C4-2B (cell line): Measurements from ENCODE around the gene NHP2.

Experiments
- H3K27ac ChIP-seq: fragments of 450-650 bp; 2 replicates; pipeline ENCODE4 v1.5.1; 2017
- ZFX ChIP-seq: fragments of 450-650 bp; IDR thresholded peaks from 2 replicates; pipeline ENCODE4 v1.6.1; 2017
- TF ChIP-seq, protein P1 (sequence below): fragments of 450-650 bp; conservative IDR thresholded peaks from 2 replicates; pipeline ENCODE4 v1.5.1; 2017; ENCODE audit warnings: mild to moderate bottlenecking

Gene NHP2

DNA sequence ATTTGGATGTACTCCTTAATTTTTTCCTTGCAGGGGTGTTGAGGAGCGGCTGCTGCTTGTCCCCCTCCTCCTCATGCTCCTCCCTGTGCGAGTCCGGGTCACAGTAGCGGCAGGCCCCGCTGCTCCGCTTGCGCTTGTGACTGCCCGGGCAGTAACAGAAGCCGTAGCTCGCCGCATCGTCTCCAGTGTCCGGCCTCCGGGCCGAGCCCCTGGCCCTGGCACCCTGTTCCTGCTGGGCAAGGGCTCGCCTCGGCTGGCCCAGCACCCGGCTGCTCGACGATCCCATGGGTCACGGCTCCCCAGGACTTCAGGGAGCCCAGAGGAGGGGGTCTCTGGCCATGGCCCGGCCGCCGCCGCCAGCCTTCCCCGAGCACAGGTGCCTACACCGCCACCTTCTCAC lies 33.3 kb upstream of the NHP2 start, which contains the start of gene GMCL2:
Gene GMCL2 (minus strand): TSS at position 358 of the 400 bp plus-strand sequence. CDS start 72 bp downstream, at position 286.
- TF ChIP-seq, protein P1, sequence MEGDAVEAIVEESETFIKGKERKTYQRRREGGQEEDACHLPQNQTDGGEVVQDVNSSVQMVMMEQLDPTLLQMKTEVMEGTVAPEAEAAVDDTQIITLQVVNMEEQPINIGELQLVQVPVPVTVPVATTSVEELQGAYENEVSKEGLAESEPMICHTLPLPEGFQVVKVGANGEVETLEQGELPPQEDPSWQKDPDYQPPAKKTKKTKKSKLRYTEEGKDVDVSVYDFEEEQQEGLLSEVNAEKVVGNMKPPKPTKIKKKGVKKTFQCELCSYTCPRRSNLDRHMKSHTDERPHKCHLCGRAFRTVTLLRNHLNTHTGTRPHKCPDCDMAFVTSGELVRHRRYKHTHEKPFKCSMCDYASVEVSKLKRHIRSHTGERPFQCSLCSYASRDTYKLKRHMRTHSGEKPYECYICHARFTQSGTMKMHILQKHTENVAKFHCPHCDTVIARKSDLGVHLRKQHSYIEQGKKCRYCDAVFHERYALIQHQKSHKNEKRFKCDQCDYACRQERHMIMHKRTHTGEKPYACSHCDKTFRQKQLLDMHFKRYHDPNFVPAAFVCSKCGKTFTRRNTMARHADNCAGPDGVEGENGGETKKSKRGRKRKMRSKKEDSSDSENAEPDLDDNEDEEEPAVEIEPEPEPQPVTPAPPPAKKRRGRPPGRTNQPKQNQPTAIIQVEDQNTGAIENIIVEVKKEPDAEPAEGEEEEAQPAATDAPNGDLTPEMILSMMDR: no peak
- no peak for TF ChIP-seq ZFX
- no peak within 1 kb of the TSS for H3K27ac ChIP-seq

GRCh38 chr5:178186427-178186826 lies 32.7 kb upstream of the NHP2 start:
- no peak overlapping the region for H3K27ac ChIP-seq

DNA sequence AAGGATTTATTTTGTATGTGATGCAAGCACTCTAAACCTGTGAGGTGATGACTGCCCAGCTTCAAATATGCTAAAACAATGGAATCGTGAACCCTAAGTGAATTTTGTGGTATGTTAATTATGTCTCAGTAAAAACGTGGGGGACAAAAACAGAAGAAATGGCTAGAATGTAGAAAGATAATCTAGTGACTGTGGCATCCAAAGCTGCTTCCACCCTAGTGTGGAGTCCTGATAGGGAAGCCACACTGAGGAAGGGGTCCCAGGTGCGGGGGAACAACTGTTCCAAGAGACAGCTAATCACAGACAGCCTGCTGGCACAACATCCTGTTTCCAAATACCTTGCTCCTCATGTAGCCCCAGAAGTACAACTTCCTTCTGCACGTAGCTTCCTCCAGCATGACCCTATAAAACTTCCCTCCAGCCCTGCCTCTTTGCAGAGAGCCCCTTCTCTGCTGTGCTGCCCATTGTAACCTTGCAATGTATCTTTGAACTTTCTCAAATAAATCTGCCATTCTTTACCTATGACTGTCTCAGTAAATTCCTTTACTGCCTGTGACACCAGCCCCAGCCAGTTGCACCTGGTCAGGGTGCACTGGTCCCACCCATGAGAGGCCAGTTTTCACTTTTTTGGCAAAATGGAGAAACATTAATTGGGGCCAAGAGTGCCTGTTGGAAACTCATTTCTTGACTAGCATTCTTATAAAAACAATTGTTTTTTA lies 28.6 kb upstream of the NHP2 start:
- TF ChIP-seq, protein P1: no peak
- no peak for TF ChIP-seq ZFX
- H3K27ac ChIP-seq: no peak overlapping the region

More at GRCh38 chr5:178186427-178186826, 32.7 kb upstream of the NHP2 start:
- TF ChIP-seq, protein P1: no peak

- TF ChIP-seq, protein P1: no peak
- TF ChIP-seq ZFX: no peak
- no peak overlapping the region for H3K27ac ChIP-seq
These were observed 26.6 kb upstream of the NHP2 start for GRCh38 chr5:178180141-178180863.

DNA sequence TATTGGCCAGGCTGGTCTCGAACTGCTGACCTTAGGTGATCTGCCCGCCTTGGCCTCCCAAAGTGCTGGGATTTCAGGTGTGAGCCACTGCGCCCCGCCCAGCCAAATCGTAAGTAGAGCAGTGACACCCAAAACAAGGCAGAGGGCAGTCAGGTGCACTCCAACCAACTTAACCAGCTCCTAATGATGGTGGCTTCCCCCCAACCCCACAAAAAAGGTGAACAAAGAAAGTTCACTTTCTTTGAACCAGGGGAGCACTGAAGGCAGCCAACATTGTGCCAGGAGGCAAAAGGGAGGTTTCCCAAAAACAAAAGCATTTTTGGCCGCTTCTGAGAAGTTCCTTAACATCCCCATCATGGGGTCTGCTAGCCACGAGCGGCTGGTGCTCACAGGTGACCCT lies 23.9 kb upstream of the NHP2 start:
- TF ChIP-seq, protein P1: no peak
- TF ChIP-seq ZFX: no peak
- H3K27ac ChIP-seq: no peak overlapping the region

DNA sequence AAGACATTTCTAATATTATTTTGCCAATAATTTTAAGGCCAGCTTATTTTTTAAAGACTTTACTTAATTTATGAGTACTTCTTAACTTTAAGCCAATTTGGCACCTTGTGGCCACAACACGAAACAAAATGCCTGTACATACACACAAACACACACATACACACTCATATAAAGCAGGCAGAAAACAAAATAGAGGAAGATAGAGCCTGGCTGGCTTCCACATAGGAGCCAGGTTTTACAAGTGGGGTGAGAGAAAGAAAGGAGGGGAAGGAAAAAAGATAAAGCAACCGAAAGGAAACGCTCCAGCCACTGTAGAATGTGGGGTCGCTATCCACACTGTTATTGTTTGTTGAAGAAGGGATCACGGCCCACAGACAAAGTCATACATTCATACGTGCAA lies 23.1 kb upstream of the NHP2 start:
- no peak overlapping the region for H3K27ac ChIP-seq
- TF ChIP-seq, protein P1: no peak
- no peak for TF ChIP-seq ZFX

GRCh38 chr5:178174456-178174855 lies 20.8 kb upstream of the NHP2 start:
- no peak overlapping the region for H3K27ac ChIP-seq
- TF ChIP-seq, protein P1: no peak
- TF ChIP-seq ZFX: no peak
